Lower lobe of right lung (tissue), 2 donors: Measurements from ENCODE around the gene OS9. TPM values are rescaled to one million over a fixed set of nuclear protein-coding genes. Genes with fewer than 3 reads are reported as not detected.

Experiments
- ATAC-seq, 2 donors: fragments of 200-7000 bp; cut with Tn5 transposase; one replicate each; pipeline ENCODE4 v1.9.1; 2020 to 2022; ENCODE audit warnings: mild to moderate bottlenecking in 2 of 2, moderate library complexity in 2 of 2
- DNase-seq: peaks from one replicate; pipeline ENCODE4 v3.0.0-alpha.2; 2020
- H3K27ac ChIP-seq: fragments of 200-600 bp; one replicate; pipeline ENCODE4 v1.8.0; 2022
- H3K27me3 ChIP-seq: fragments of 200-600 bp; one replicate; pipeline ENCODE4 v1.8.0; 2022; ENCODE audit warnings: low read depth
- H3K36me3 ChIP-seq: fragments of 200-600 bp; one replicate; pipeline ENCODE4 v1.8.0; 2022; ENCODE audit warnings: mild to moderate bottlenecking
- H3K4me1 ChIP-seq: fragments of 200-600 bp; one replicate; pipeline ENCODE4 v1.8.0; 2022
- H3K4me3 ChIP-seq: fragments of 200-600 bp; one replicate; pipeline ENCODE4 v1.8.0; 2022; ENCODE audit warnings: mild to moderate bottlenecking
- H3K9me3 ChIP-seq: fragments of 200-600 bp; one replicate; pipeline ENCODE4 v1.8.0; 2022
- intact Hi-C: fragments of 100-400 bp; cut with DNase I; formaldehyde crosslinking; loops from one replicate; pipeline ENCODE4 v1.11.0; 2022
- total RNA-seq: library from RNA; stranded (reverse); fragmentation: NEBNext Ultra II Directional; extraction: Animal tissue kit (Norgen Biotek cat#: 25700); gene quantifications from one replicate; pipeline ENCODE4 v1.2.1, GENCODE V29; 2021
- TF ChIP-seq, protein P1 (sequence below): fragments of 200-600 bp; IDR thresholded peaks from one replicate; pipeline ENCODE4 v1.8.0; 2022; ENCODE audit warnings: antibody characterized with exemption, mild to moderate bottlenecking
- donor health status: DM: no; HTN: yes; CAD: no; lungs with severe emphysema.

The OS9 gene
- total RNA-seq, 1 donor from 2014 or later: 294 TPM

DNA sequence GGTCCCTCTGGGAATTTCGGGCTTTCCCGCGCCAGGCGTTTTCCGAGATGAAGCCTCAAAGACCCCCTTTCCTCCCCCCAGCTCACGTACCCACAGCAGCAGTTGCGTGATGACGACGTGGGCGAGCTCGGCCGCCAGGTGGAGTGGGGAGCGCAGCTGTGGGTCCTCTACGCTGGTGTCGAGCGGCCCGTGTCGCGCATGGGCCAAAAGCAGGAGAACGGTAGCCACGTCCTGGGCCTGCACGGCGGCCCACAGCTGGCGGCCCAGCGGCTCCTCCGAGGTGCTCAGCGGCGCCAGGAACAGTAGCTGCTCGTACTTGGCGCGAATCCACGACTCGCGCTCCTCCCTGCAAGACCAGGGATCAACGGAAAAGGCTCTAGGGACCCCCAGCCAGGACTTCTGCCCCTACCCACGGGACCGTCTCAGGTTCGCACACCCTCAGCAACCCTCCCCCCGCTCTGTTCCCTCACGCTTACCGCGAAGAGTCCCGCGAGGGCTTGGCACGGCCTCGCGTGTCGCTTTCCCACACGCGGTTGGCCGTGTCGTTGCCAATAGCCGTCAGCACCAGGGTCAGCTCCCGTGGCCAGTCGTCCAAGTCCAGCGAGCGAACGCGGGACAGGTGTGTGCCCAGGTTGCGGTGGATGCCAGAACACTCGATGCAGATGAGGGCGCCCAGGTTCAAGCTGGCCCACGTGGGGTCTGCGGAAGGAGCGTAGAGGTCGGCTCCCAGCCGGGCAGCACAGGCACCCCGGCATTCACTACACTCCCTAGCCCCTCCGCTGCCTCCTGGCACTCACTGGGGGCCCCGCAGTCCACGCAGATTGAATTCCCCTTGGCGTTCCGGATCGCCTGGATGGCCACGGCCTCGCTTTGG lies 33.2 kb downstream of the OS9 start:
- Histone ChIP-seq H3K27me3 (peaks cover 4% of the 10 kb centered on the region), H3K4me3 (peak overlapping the region; percentile 75), H3K4me1 (peaks cover 8% of the 10 kb centered on the region), H3K27ac (peak overlapping the region; percentile 60), H3K9me3 (no peaks in the 10 kb centered on the region), H3K36me3 (peaks cover 6% of the 10 kb centered on the region)
- peak; percentile 66 for DNase-seq
- peak; percentile 29 to 54 for ATAC-seq
- TF ChIP-seq, protein P1, sequence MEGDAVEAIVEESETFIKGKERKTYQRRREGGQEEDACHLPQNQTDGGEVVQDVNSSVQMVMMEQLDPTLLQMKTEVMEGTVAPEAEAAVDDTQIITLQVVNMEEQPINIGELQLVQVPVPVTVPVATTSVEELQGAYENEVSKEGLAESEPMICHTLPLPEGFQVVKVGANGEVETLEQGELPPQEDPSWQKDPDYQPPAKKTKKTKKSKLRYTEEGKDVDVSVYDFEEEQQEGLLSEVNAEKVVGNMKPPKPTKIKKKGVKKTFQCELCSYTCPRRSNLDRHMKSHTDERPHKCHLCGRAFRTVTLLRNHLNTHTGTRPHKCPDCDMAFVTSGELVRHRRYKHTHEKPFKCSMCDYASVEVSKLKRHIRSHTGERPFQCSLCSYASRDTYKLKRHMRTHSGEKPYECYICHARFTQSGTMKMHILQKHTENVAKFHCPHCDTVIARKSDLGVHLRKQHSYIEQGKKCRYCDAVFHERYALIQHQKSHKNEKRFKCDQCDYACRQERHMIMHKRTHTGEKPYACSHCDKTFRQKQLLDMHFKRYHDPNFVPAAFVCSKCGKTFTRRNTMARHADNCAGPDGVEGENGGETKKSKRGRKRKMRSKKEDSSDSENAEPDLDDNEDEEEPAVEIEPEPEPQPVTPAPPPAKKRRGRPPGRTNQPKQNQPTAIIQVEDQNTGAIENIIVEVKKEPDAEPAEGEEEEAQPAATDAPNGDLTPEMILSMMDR: peak; percentile 41
- intact Hi-C loops: no loop called here

- Histone ChIP-seq H3K36me3 (peaks cover 8% of the 10 kb centered on the region), H3K9me3 (no peaks in the 10 kb centered on the region), H3K4me1 (peaks cover 8% of the 10 kb centered on the region), H3K27me3 (peaks cover 7% of the 10 kb centered on the region), H3K27ac (no peak overlapping the region), H3K4me3 (no peak overlapping the region)
- ATAC-seq (peak; percentile 1 to 28), DNase-seq (no peak)
- TF ChIP-seq, protein P1: no peak
- intact Hi-C loops: no loop called here
These were observed 33.9 kb downstream of the OS9 start for GRCh38 chr12:57727758-57728395.

- TF ChIP-seq, protein P1: no peak
- Histone ChIP-seq H3K27me3 (peaks cover 20% of the 10 kb centered on the region), H3K9me3 (no peaks in the 10 kb centered on the region), H3K36me3 (peaks cover 9% of the 10 kb centered on the region), H3K27ac (no peak overlapping the region), H3K4me1 (peaks cover 8% of the 10 kb centered on the region), H3K4me3 (no peak overlapping the region)
- intact Hi-C loops: no loop called here
- ATAC-seq (no peak), DNase-seq (no peak)
These were observed 35.5 kb downstream of the OS9 start for GRCh38 chr12:57729321-57729844.

- Histone ChIP-seq H3K4me1 (peaks cover 9% of the 10 kb centered on the region), H3K27ac (no peak overlapping the region), H3K4me3 (no peak overlapping the region), H3K27me3 (peaks cover 28% of the 10 kb centered on the region), H3K36me3 (peaks cover 9% of the 10 kb centered on the region), H3K9me3 (no peaks in the 10 kb centered on the region)
- no peak for ATAC-seq
- TF ChIP-seq, protein P1: no peak
- intact Hi-C loops: no loop called here
- DNase-seq: no peak
These were observed 36.6 kb downstream of the OS9 start for GRCh38 chr12:57730336-57731067.

DNA sequence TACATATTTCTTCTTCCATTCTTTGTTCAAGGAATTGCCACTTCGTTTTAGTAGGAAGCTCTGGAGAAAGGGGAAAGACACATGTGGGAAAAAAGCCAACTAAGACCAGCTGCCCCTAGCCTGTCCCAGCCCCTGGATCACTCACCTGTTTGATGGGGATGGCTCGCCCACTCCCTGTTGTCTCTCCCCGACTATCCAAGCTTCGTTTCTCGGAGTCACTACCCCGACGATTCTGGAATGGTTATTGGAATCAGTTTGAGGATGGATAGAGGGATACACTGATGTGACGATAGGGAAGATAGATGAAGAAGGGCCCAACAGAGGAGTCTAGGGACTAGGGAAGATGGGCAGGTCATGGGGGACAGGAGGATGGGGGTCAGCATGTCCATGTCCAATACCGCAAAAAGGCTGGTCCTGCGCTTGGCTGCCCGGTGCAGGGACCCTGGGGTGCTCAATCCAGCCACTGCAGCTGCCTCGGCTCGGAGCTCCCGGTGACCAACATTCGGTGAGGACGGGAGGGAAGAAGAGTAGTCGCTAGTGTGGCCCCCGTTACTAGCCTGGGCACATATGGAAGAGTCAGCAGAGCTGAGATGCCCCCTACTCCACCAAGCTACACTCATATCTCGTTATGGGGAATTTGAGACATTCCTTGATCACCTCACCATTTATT lies 37.6 kb downstream of the OS9 start:
- peaks cover 37% of the 10 kb centered on the region for H3K27me3 ChIP-seq
- no peaks in the 10 kb centered on the region for H3K9me3 ChIP-seq
- TF ChIP-seq, protein P1: no peak
- peaks cover 9% of the 10 kb centered on the region for H3K36me3 ChIP-seq
- no peak overlapping the region for H3K27ac ChIP-seq
- intact Hi-C loops: no loop called here
- no peak for DNase-seq
- H3K4me3 ChIP-seq: no peak overlapping the region
- ATAC-seq: no peak
- peaks cover 12% of the 10 kb centered on the region for H3K4me1 ChIP-seq
